Measurements from ENCODE around the gene BHLHA15.

The BHLHA15 gene

GRCh38 chr7:98189559-98189958 is 21.7 kb upstream of the BHLHA15 start:
- DNase-seq, result no peak

- DNase-seq, result no peak
Observed at GRCh38 chr7:98191668-98192431, 19.4 kb upstream of the BHLHA15 start.

- DNase-seq, result no peak
Observed at GRCh38 chr7:98192781-98193457, 18.3 kb upstream of the BHLHA15 start.

- DNase-seq, result no peak
Observed at GRCh38 chr7:98193474-98194180, 17.6 kb upstream of the BHLHA15 start.

- no peak for DNase-seq
Observed at GRCh38 chr7:98194186-98194585, 17.1 kb upstream of the BHLHA15 start.

- DNase-seq, result no peak
Observed at GRCh38 chr7:98194672-98195457, 16.4 kb upstream of the BHLHA15 start.

- no peak for DNase-seq
Observed at GRCh38 chr7:98196706-98197605, 14.3 kb upstream of the BHLHA15 start.

- DNase-seq, result no peak
Observed at GRCh38 chr7:98199131-98199530, 12.1 kb upstream of the BHLHA15 start.

GRCh38 chr7:98200364-98200763 is 10.9 kb upstream of the BHLHA15 start:
- no peak for DNase-seq

- no peak for DNase-seq
Observed at GRCh38 chr7:98202367-98203195, 8.7 kb upstream of the BHLHA15 start.

GRCh38 chr7:98203261-98203963 is 7.8 kb upstream of the BHLHA15 start:
- DNase-seq, result no peak

- no peak for DNase-seq
Observed at GRCh38 chr7:98203964-98204605, 7.2 kb upstream of the BHLHA15 start.

- no peak for DNase-seq
Observed at GRCh38 chr7:98204670-98205069, 6.6 kb upstream of the BHLHA15 start.

- no peak for DNase-seq
Observed at GRCh38 chr7:98205162-98205845, 5.9 kb upstream of the BHLHA15 start.

GRCh38 chr7:98206451-98207330 is 4.5 kb upstream of the BHLHA15 start:
- DNase-seq, result no peak

GRCh38 chr7:98209166-98209920 is 1.9 kb upstream of the BHLHA15 start:
- no peak for DNase-seq

GRCh38 chr7:98210513-98211220 is 572 bp upstream of the BHLHA15 start:
- peak; percentile 15 for DNase-seq
